SKM-1 treated with dmso at 0.1 percent for 144 hours (cell line): Measurements from ENCODE around the gene RALB.
"Not testable (repeated sequence)": the region's sequence is repeated elsewhere in the genome, so short reads cannot be mapped to it uniquely, and the experiment has no call there.

Experiments used
- DNase-seq: peaks from one replicate; lab custom pipeline; 2025; ENCODE audit not compliant: unreplicated experiment; lab: John Stamatoyannopoulos, UW

RALB gene

DNA sequence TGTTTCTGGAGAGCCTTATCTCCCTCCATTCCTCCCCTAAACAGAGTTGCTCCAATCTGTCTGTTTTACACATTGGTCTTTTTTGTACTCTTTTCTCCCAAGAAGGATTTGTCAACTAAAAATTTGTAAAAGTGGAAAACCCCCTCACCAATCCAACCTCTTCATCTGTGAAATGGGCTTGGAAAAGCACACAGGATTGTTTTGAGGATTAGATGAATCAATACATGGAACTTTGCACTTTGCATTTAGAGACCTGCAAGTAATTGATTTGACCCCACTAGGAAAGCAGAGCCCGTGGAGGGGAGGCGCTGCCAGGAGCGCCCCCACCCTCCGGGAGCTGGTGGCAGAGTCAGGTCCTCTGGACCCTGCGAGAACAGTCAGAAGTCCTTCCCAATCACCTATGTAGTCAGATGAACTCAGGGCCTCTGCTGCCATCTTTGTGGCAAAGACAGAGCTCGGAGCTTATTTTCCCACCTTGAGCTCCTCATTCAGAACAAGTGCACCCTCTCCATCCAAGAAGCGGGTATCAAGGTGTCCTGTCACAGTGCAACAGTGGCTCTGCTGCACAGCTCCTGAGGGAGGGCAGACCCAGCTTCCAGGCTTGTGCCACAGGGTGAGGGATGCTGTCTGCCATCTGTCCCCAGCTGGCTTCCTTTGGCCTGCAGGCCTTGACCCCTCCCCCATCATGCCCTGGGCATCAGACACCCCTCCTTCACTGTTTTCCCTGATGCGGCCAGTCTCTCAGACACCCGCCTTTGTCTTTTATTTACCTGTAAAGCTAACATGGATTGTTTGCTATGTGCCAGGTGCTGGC is 27.7 kb upstream of the RALB start:
- DNase-seq = no peak

DNA sequence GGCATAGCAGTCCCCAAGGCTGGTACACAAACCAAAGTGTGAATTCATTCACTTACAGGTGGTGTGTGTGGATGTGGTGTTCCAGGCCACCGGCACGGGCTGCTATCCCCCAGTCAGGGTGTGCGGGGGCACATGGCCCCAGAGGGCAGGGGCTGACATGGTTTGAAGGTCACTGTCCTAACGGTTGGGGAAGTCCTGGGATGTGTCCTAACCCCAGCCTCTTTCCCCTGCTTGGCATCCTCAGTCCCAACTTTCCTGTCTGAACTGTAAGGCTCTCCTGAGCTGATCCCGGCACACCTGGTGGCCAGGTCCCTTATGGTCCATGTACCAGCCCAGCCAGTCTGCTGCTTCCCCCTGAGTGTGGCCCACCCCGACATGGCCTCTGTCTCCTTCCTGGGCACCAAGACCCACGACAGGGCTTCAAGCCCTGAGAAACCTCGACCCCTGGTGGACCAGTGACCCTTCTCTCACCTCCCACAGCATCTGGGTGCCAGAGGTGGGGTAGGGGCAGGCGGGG is 27.0 kb upstream of the RALB start:
- no peak for DNase-seq

DNA sequence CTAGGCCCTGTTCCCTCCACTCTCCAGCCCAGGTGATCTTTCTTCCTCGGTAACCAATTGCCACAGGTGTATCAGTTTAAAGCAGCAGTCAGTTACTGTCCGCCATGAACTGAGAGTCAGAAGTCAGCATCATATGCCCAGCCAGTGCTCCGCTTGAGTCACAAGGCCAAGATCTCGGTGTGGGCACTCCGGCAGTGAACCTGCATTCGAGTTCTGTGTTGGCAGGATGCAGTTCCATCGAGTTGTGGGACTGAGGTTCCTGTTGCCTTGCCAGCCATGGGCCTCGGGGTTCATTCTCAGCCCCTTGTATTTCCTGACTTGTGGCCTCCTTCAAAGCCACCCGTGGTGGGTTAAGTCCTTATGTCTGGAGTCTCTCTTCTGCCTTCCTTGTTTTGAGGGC is 26.3 kb upstream of the RALB start:
- no peak for DNase-seq

DNA sequence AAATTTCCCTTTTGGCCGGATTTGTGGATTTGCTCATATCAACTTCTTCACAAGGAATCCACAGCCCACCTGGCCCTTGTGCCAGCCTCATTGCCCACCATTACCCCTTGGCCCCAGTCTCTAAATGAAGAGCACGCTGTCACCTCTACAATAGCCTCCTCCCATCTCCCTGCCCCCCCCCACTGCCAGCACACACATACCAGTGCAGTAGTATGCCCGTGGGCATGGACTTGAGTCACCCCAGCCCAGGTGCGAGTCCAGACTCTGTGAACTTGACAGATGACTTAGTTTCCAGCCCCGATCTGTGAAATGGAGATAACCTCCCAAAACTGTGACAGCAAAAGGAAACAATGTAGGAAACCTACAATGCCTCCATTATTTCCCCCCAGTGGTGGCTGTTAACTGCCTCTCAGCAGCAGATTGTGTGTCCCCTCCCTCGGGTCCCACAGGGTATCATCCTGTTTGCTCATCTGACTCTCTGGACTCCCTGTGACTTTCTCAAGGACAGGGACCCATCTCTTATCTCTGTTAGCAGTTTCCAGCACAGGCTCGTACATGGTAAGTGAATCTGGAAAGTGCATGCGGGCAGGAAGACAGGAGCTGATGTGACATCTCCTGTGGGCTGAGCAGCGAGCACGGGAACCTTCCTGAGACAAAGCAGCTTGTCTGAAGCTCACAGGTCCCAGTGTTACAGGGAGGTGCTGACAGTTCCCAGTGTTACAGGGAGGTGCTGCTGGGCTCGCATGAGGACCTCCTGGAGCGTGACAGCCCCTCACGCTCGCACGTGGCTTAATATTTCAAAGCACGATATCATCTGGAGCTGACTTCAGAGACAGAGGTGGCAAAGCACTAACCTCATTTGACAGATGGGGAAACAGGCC is 25.3 kb upstream of the RALB start:
- no peak for DNase-seq

DNA sequence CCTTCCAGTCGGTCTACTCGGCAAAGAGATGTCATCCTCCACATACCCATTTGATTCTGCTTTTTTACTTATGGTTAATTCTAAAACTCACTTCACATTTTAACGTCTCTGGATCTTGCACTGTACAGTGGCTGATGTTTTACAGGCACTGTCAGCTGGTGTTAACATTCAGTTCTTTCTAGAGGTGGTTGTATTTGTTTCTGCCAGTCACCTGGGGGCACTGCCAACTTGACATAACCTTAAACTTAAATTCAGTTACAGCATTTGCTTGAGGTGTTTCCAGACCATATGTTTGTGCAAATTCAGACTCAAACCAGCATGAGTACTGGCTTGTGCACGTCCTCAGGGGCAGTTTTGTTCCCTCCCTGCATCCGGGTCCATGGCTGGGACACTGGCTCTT is 24.1 kb upstream of the RALB start:
- DNase-seq = no peak

DNA sequence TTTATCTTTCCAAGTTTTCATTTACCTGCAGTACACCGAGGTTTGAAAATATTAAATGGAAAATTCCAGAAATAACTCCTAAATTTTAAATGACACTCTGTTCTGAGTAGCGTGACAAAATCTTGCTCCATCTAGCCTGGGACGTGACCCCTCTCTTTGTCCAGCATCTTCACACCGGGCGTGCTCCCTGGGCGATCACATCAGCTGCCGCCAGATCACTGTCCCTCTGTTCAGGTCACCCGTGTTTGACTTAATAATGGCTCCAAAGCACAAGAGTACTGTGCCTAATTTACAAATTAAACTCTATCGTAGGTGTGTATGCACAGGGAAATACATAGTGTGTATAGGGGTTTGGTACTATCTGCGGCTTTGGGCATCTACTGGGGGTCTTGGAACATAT is 23.3 kb upstream of the RALB start:
- no peak for DNase-seq

DNA sequence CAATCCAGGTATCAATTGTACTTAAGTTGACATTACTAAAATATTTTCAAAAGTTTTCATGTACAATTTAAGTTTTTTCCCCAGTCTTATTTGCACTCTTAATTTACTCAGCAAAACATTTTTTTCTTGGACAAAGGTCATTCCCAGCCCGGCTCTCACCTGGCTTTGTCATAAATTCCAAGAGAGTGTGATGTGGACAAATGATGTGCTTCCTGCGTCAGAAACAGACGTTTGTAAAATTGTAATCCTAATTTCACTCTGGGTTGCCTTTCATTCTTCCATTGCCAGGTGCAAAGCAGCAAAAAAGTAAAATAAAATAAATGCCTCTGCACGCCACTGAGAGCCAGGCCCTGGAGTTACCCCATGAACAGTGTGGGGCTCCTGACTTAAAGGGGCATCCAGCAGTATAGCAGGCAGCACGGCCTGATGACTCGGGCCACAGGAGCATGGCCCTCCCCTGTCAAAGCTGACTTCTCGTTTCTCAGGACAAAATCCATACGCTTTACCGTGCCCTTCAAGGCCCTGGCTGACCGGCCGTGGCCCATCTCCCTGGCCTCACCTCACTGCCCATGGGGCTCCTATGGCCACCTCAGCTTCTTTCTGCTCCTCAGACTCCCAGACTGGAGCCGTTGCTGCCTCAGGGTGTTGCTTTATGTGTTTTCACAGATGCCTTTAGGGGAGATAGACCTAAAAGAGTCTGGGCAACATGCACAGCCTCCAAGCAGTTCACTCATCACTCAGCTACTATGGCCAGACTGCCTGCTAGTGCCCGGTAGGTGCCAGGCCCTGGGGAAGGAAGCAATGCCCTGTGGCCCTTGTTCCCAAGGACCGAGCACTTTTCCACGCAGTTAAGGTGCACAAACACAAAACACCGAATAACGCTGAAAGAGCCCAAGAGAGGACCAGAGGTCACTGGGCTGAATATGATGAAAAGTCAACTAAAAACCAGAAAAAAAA is 21.9 kb upstream of the RALB start:
- no peak for DNase-seq

DNA sequence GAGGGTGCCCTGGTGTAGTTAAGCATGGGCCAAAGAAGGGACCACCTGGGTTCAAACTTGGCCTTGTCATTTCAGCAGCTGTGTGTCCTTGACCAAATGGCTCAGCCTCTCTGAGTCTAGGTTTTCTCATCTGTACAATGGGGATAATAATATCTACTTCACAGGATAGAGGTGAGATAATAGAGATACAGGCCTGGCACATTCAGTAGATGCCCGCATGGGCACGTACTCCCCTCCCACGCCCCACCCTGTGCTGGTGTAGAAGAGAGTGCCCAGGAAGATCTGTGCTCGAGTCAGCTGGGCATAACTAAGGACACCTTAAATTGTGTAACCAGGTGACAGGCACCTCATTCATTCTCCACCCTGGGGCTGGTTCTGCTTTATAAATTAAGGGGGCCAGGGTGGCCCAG is 21.1 kb upstream of the RALB start:
- DNase-seq = no peak

DNA sequence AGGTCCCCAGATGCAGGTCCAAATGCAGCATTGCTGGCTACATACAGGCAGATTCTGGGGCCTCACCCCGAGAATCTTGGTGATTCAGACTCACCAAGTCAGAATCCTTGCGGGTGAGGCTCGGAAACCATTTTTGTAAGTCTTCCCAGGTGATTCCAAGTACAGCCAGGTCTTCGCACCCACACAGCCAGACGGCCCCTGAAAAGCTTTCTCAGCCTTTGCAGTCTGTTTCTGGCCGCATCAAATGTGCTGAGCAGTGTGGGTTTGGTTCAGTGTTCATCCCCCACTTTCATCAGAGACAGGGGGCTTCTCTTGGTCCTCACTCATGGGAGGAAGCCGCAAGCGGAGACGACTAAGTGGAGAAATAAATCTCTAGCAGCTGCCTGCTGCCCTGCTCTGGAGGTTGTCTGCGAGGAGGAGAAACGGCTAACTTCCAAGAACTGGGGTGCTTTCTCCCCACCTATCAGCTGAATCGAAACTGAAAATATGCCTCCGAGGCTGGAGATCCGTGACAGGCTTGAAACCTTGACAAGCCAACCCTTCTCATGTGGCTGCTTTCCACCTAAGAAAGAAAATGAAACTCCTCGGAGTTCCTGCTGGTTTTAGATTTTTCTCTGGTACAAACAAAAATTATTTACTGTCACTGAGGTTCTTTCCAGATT is 20.5 kb upstream of the RALB start:
- no peak for DNase-seq

DNA sequence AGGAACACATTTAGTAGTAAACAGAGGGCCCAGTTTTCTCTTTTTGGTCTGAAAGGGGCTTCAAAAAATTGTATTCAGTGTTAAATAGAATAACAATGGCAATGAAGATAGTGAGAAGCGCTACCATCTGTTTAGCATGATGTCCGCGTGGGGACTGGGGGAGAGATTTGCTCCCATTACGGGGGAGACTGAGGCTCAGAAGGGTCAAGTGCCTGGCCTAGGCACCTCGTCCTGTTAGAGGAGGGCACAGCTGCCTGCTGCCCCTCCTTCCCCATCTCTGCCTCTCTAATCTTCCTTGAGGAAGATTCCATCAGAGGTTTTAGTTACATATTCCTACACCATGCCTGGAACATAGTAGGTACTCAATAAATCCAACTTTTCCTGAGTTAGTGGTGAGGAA is 19.4 kb upstream of the RALB start:
- DNase-seq = no peak

DNA sequence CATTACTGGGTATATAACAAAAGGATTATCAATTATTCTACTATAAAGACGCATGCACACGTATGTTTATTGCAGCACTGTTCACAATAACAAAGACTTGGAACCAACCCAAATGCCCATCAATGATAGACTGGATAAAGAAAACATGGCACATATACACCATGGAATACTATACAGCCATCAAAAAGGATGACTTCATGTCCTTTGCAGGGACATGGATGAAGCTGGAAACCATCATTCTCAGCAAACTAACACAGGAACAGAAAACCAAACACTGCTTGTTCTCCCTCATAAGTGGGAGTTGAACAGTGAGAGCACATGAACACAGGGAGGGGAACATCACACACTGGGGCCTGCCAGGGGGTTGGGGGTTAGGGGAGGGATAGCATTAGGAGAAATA is 17.5 kb upstream of the RALB start:
- DNase-seq = not testable (repeated sequence)

DNA sequence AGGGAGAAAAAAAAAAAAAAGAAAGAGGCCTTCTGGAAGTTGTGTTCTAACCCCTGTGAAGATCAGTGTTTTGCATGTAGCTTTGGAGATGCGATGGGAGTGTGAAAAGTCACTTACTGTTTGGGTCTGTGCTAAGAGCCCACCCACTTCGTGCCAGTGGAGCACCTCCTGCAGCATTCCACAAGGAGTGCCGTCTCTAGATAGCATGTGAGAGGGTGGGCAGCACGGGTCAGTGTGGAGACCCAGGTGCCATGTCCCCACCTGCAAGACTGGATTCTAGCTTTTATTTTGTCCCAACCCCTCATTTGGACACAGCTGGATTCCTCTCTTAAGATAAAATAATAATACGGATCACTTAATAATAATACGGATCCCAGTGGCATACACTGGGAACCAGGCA is 17.0 kb upstream of the RALB start:
- DNase-seq = no peak

DNA sequence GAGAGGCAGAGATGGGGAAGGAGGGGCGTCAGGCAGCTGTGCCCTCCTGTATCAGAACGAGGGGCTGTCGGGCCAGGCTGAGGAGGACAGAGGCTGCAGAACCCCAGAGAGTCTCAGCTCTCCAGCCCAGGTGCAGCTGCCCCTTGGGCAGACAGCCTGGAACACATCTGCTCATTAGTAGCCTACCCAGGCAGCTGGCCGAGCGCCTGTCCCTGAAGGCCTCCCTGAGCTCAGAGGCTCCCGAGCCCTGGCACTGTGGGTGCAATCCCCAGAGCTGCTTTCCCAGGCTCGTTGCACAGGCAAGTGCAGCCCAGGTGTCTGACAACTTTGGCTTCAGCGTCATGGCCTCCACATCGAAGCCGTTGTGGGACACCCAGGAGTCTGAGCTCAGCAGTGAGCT is 16.3 kb upstream of the RALB start:
- no peak for DNase-seq

DNA sequence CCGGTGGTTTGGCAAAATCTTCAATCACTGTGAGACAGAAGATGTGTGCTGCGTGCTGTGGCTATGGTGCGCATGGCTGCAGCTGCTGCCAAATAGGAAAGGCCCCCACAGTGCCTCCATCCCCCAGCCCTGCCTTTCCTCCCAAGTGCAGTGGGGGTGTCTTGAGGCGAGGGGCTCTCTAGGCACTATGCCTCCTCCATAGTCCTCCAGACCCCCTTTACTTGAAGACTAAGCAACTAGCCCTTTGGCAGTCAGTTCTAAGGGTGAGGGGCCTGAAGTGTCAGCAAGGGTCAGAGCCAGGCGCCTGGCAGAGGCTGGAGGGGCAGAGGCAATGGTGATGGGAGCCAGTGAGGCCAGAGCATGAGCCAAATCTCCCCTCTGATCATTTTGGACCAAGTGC is 15.9 kb upstream of the RALB start:
- no peak for DNase-seq

DNA sequence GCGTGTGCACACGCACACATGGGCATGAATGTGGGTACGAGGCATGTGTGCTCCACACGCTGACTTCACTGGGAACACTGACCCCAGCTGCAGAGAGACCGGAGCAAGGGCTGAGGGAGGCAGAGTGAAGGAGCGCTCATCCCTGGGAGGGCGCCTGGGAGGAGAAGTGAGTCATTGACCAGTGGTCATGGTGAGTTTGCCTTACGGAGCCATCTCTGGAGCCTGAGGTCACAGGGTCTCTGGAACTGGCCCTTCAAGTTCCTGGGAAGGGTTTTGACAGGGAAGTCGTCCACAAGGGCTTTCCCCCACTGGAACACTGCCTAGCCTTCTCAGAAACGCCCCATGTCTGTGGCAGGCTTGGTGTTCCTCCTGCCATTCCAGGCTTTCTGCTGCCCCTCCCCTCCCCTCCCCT is 15.2 kb upstream of the RALB start:
- DNase-seq = no peak

DNA sequence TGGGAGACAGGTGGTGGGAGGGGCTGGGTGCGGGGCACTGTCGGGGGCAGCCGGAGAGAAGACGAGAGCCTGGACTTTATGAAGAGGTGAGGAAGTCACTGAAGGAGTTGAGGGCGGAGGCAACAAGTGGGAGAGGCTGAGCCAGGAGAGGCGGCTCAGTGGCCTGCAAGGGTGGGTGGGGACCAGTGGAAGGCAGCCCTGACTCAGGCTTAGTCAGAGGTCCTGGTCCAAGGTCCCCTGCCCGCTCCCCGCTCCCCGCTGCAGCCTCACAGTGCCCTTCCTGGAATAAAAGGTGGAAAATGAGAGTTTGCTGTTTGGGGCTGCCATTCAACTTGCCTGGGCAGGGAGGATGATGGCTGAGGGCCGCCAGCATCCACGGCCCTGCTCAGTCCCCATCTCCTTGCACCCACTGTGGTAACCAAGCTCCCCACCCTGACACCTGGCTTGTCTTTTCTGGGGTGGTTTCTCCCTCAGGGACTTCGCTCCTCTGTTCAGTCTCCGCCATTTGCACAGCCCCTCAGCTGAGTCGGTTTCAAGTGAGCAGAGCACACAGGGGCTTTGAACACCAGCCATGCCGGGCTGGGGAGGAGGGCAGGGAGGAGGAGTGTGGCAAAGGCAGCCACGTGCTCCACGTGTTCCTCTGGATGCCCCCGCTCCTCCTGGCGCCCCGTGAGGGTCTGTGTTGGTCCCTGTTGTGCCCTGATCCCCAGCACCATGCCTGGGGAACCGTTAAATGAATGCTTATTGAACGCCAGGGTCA is 13.7 kb upstream of the RALB start:
- no peak for DNase-seq

DNA sequence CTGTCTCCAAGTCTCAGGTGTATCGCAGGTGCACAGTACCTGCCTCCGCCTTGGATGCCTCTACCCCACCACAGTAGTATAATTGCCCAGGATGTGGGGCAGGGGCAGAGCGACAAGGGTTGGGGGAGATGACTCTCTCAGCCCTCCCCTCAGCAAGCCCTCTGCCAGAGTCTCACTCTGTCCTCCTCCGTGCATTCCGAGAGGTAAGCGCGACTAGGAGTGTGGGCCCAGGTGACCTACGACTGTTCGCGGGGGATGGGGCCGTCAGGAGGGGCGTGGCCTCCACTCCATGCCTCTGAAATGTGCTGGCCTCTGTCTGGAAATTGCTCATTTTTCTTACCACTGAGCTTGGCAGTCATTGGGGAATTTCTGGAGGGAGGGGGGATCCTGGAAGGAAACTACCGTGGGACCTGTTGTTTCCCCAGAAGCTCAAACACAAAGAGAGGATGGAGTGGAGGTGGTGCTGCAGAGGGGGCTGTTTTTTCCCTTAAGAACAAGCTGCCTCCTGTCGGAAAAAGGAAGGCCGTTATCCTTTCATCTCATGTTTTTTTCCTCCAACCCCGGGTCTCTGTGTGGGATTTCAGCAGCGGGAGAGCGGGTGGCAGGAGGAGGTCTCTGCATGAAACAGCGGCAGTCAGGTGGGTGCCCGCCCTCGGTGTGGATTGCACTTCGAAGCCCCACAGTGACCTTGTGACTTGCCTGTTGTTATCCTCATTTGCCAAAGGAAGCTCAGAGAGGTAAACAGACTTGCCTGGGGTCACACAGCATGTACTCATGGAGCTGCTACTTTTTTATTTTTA is 13.0 kb upstream of the RALB start:
- DNase-seq = no peak

DNA sequence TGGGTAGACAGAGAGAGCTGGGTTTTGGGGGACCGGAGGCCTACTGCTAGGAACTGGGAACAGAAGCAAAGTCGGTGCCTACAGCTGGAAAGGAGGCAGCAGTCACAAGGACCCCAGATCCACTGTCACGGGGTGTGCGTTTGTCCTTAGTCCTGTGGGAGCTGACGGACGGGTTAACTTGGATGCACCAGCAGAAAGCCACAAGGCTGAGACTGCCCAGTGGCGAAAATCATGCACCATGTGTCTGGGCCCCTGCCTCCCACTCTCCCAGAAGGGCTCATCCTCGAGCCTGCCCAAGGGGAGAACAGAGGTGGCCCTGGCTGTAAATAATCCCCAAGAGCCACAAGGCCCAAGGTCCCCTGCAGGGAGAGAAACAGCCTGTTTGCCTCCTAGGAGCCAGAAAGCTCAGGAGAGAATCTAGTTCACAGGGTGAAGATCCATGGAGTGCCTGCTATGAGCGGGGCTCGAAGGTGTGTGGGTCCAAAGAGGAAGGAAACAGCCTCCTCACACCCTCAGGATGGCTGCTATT is 11.7 kb upstream of the RALB start:
- no peak for DNase-seq

DNA sequence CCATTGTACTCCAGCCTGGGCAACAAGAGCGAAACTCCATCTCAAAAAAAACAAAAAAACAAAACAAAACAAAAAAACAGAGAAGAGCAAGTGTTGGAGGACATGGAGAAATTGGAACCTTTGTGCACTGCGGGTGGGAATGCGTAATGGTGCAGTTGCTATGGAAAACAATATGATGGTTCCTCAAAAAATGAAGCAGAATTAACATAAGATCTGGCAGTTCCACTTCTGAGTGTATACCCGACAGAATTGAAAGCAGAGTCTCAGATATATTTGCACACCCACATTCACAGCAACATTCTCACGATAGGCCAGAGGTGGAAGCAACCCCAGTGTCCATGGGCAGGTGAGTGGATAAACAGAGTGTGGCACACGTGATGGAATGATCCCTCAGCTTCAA is 11.0 kb upstream of the RALB start:
- DNase-seq = no peak
